Amniotic stem cell (primary cell): ENCODE measurements around the gene SLCO3A1.

Experiments used
- DNase-seq: peaks from one replicate; lab custom pipeline; 2025; lab: John Stamatoyannopoulos, UW

Gene SLCO3A1

DNA sequence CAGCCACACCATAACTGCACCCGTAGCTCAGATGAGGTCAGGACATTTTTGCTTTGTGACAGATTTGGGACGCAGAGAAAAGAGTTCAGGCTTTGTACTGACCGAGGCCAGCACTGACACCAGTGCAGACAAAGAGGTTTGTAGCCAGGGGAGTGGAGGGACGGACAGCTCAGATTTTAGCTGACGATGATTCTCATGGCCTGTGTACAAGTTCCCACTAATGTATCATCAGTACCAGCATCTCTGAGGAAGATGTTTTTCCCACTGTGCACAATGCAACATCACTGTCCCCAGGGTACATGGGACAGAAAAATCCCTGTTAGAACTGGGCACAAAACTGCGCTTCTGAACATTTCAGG is 112.7 kb downstream of the SLCO3A1 start:
- DNase-seq, result no peak

DNA sequence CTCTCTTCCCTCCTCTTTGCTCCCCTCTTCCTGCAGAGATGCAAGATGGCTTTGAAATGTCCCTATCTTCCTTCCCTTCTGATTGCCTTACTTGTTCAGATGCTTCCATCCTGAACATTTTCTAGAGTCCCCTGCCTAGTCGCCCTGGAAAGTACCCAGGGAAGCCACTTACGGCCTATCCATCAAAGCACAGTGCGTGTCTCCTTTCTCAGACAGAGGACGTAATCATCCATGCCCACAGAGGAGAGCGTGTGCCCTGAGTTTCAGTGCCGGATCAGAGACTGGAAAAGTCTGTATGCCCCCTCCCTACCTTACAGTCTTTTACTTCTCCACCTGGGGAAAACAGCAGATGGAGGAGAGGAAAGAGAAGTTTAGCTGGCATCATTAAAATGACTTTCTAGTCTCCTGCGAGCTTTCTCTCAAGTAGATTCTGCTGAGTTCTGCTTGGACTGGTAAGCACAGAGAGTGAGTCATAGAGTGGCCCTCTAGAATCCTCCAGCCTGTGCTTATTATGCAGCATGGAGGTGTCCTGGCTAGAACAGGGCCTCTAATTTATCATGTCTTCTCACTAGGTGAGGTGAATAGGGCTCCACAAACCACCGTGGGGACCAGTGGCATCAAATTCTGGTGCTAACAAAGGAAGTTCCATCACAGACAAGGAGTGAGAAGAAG is 114.6 kb downstream of the SLCO3A1 start:
- no peak for DNase-seq

DNA sequence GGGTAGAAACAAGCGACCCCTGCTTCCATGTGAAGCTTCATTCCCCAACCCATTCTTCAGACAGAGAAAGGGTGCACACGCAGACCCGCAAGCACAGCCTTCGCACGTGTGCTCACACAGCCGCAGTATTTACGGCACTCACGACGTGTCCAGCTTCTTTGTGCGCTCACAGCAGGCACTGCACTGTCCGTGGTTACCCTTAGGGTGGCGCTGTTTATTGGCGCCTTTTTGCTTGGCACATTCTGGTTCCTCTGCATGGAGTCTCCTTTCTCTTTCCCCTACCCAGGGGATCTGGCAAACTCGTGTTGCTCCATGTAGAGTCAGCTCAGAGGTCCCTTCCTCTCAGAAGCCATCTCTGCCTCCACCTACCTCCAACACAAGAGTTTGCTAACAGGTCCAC is 115.1 kb downstream of the SLCO3A1 start:
- no peak for DNase-seq

DNA sequence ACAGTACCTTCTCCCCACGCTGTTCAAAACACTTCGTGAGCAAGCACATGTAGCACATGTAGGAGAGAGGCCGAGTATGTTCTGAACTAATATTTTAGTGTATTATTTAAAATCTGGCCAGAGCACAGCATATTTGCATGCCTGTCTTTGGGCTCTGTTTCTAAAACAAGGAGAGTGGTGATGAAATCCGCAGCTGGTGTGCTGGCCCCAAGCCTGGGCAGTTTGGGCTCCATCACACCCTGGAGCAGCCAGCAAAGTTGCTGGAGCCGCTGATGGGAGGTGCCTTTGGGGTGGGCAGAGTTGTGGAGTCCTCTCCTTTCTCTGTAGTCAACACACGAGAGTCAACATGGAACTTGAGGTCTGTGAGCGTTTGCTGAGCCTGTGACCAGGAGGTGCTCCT is 116.6 kb downstream of the SLCO3A1 start:
- no peak for DNase-seq

DNA sequence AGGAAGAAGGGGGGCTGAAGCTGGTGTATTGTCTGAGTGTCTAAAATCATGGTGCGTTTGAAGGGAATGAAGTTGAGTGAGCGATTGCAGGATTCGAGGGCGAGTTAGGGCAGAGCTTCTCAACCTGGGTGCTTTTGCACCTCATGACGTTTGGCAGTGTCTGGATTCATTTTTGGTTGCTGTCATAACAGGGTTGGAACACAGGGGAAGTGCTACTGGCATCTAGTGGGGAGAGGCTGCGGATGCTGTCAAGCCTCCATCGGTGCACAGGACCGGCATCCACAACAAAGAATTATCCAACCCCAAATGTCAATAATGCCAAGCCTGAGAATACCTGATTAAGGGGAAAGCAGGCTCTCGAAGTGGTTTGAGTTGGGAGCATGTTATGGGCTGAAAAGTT is 120.0 kb downstream of the SLCO3A1 start:
- no peak for DNase-seq

DNA sequence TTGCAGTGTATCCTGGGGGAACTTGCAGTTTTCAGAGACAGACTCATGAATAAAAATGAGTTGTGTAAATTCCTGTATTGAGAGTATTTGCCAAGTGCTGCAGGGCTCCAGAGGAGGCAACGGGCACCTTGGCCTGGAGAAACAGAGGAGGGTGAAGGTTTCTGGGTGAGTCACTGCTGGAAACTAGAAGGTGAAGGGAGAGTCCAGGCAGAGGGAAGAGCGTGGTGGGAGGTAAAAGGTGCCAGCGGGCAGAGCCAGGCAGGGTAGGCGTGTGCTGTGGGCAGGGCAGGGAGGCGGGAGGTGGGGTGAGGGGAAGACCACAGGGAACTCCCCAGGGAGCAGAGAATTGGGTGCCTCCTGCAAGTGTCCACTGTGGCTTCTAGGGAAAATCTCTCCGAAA is 120.8 kb downstream of the SLCO3A1 start:
- no peak for DNase-seq

DNA sequence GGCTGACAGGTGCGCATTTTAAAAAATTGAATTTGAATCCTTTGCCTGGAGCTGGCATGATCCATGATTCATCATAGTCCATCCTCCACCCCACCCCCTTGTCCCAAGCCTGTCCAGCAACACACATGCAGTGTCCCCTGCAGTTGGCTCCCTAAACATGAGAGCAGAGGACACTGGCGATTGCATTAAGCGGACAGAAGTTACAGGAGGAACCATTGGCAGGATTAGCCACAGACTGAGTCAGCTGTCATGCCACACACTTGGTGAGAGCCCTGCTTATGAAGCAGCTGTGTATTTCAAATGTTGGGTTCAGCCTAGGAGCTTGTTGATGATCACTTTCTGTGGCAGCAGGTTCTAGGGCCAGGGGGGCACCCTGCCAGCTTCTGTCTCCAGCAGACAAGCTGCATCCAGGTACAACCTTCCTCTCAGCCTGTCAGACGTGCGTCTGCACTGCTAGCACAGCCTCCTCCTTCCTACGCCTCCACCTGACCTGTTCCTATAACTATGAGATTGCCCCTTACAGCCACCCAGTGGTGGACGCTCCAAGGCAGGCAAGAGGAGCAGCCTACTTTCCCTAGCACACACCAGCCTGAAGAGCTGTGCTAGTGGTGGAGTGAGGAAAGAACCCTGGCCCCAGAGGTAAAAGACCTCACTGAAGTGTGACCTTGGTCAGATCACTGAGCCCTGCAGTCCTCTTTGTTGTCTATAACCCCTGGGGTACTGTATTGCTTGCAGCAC is 121.9 kb downstream of the SLCO3A1 start:
- no peak for DNase-seq

DNA sequence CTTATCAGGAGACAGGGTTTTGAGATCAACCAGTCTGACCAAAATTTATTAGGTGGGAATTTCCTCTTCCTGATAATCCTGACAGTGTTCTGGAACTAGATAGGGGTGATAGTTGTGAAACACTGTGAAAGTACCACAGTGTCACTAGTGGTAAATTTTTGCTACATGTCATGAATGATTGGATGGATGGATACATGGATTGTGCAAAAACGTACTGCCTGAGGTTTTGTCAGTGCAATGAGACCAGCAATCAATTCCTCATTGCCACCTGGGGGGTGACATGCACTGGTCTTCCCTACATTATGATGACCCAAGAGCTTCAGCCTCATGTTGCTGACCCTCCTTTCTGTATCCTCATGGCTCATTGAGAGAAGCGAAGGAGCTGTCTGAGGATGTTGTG is 123.5 kb downstream of the SLCO3A1 start:
- no peak for DNase-seq

DNA sequence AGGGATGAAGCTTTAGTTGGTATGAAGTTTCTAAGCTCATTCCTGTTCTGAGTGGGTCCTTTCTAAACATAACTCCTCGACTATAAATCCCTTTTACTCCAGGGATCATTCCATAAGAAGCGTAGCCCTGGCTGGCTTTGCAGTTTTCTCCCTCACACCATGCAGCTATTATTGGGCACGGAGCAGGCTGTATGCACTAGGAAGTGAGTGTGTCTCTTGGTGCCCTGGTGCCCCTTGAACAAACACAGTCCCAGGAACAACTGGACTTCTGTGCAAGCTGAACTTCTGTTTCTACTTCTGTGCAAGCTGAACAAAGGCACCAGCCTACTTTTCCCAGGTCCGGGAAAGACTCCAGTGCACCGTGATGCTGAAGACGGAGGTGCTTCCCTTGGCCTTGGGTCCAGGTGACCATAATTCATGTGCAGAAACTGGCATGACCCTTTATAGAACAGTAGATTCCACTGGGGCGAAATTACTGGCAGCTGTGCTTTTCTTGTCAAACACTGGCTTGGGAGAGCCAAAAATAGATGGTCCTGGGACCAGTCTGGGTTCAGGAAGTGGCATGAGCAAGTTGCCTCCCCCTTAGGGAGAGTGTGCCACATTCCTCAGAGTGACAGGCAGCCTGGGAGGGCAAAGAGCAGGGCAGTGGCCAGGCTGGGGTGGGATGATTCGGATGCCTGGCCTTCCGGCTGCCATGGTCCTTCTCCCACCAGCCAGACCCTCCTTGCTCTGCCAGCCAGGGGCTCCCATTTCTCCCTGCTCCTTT is 127.2 kb downstream of the SLCO3A1 start:
- no peak for DNase-seq

DNA sequence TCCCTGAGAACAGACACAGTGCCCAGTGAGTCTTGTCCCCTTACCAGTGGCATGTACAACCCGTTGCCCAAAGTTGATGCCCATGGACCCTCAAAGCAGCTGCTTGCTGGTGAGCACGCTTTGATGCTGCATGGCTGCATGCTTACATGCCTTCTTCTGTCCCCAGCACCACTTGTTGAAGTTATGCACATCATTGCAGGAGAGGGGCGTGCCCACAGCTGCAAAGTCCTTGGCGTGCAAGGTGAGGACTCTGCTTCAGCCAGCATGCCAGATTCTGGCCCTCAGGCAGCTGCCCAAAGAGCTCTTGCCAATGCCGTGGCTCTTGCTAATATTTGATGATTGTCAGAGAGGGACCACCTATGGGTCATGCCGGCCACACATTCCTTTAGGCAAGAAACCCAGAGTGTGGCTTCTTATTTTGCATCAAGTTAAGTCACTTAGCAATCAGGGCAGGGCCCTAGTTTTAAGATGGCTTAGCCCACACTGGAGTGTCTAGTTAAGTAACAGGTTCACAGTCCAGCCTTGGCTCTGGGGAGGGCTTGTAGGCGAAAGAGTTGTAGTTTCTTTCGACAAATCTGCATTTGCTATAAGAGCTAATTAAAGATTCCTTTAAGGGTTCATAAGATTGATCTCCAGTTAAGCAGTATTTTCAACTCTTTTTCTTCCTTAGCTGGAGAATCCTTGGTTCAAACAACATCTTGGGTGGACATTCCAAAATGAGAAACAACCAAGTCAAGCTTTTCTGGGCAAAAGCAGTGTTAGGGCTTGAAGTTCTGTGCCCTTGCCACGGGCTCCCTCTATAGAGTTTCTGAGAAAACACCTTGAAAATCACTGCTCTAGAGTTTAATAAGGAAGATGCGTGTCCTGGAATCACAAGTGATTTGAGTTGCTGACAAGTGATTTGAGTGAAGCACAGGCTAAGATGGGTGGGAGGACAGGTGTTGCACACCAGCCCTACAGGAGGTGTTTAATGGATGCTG is 128.6 kb downstream of the SLCO3A1 start:
- DNase-seq, result no peak

DNA sequence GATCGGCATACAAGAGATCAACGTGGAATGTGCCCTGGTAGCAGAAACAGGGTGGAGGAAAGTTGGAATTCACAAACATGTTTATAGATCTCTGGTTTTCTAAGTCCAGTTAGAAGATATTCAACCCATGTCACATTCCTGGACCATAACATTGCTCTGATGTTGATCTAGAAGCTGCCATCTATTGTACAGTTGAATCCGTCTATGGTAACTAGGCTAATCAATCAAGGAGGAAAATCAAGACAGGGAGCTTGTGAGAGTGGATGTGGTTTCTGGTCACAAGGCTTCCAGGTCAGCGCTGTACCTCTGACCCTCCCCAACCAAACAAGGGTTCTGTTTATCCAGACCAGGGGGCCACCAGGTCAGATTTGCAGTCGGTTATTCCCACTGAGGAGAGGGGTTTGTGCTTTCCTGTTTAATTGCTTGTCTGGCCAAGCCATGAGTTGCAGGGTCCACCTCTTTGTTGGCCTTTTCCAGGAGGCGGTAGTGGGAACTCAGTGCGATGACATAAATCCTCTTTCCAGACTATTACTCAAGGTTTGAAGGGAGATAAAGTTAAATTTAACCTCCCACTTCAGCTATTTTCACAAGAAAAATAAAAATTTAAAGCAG is 130.3 kb downstream of the SLCO3A1 start:
- no peak for DNase-seq

DNA sequence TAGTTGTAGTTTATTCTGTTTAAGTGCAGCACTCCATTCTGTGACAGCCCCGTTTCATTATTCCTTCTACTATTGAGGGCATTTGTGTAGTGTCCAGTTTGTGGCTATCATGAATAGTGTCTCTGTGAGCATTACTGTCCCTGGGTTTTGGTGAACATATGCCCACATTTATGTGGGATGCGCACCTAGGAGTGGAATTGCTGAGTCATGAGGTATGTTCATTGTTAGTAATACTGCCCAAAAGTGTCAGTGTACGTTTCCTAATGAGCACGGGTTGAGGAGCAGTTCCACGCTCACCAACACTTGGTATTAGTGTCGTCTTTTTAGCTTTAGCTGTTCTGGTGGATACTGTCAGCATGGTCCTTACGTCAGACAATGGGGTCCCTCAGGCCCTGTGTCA is 131.8 kb downstream of the SLCO3A1 start:
- no peak for DNase-seq

DNA sequence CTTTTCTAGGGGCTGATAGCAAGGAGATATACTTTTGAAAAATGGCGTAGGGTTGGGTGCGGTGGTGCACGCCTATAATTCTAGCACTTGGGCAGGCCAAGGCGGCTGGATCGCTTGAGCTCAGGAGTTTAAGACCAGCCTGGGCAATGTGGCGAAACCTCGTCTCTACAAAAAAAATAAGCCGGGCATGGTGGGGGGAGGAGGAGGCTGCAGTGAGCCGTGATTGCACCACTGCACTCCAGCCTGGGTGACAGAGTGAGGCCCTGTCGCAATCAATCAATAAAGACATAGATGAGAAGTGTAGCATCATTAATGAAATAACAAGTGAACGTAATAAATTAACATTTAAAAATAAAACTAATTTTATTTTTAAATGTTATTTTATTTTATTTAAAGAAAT is 134.6 kb downstream of the SLCO3A1 start:
- no peak for DNase-seq

DNA sequence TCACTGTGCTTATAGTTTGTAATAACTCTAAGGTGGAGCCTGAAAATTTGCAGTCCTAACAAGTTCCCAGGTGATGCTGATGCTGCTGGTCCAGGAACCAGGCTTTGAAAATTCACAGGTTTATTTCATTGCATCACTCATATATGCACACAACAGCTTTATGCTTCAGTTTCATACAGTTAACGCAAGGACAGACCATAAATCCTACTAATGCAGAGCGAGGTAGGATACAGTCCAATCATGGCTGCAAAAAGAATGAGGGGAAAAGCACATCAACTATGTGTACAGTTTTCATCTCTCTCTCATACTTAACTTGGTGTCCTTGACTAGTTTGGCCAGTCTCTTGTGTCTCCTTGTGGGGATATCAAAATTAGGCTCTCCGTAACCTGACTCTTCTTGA is 135.1 kb downstream of the SLCO3A1 start:
- DNase-seq, result no peak

DNA sequence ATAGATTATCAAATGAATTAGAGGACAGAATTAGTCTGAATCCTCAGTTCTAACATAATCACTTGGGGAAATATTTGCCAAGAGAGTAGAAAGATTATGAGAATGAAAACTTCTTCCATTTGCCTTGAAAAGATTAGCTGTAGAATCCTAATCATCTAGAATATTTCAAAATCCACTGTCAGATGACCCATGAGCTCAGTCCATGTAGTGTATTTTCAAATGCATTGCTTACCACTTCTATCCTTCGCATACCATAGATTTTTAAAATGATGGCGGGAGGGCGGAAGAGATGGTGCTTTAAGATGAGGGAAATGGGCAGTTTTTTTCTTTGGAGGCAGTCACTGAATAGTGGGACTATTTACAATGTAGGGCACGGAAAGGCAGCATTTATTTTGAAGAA is 136.3 kb downstream of the SLCO3A1 start:
- no peak for DNase-seq

DNA sequence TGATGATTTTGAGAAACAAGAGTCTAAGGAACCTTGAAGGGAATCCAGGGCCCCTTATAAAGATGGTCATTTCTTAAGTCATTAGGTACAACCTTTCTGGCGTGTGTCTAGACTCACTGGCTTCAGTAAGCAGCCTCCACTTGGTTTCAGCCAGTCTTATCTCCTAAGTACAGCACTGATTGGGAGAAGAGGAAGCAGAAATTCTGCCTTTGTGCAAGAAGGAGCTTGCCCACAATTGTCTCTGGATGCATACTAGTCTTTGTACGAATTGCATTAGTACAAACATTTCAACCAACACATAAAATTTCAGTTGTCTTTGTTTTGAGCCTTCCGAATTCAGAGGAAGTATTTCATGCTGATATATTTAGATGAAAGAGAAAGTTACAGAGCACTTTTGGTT is 139.4 kb downstream of the SLCO3A1 start:
- no peak for DNase-seq

DNA sequence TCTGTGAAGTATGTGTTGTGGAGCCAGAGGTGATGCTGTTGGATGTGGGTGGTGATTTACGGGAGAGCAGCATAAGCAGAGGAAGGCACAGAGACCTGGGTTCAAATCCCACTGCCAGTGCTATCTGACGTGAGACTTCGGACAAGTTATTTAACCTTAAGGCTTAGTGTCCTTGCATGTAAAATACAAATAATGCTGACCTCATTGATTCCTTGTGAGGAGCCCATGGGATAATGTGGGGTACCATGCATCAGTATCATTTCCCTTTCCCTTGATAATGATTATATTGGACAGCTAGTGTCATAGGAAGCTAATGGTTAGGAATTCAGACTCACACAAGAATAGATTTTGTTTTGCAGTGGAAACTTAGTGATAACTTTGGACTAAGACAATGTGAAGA is 141.6 kb downstream of the SLCO3A1 start:
- DNase-seq, result no peak

DNA sequence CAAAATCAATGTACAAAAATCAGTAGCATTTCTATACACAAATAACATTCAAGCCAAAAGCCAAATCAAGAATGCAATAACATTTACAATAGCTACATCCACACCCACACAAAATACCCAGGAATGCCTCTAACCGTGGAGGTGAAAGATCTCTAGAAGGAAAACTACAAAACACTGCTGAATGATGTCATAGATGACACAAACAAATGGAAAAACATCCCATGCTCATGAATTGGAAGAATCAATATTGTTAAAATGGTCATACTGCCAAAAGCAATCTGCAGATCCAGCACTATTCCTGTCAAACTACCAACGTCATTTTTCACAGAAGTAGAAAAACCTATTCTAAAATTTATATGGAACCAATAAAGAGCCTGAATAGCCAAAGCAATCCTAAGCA is 143.7 kb downstream of the SLCO3A1 start:
- DNase-seq, result no peak

DNA sequence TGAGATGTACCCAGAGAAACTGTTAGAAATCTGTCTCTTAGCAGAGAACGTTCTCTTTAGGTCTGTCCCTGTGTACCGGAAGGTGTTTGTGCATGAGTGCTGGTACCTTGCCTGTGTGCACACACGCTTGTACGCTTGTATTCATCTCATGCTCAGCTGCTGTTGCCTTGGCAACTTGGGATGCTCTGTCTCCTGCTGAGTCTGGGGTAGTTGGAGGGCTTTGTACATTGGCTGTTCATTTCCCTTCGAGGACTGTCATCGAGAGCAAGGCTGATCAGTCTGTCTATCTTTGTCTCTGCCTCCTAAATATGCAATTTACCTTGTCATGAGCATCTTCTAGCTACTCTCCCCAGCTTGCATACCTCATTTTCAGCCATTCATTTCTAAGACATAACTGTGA is 147.2 kb downstream of the SLCO3A1 start:
- DNase-seq, result no peak

DNA sequence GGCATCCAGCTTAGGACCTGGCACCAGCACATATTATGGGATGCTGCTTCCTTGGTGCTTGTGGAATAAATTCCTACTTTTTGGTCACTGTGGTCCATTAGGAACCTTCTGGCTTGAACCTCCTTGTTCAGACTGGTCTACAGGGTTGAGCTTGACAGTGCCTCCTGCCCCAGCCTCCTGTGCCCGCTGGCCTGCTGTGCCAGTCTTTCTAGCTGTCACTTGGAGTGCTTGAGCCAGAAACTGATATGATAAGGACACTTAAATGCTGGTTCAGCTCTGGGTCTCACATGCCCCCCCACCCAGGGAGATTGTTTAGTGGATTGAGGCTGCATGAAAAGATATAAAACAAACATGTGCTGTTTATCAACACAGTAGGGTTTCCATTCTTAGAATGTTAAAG is 147.8 kb downstream of the SLCO3A1 start:
- no peak for DNase-seq

DNA sequence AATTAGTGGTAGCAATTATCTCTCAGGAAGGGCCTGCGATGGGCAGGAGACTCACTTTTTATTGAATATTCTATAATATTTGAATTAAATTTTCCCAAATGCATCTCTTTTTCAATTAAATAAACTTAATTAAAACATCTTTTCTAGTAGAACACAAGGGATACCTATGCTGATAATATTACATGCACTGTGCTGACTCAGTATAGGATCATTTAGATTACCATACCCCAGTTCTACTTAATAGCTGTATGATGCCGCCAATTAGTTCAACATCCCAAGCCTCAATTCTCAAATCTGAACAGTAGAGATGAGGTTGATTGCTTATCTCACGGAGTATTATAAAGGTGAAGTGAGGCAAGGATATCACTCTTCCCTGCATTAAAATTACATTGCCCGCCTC is 149.2 kb downstream of the SLCO3A1 start:
- DNase-seq, result no peak
